Panc1 (cell line): ENCODE data around the gene GRID1. TPM values are rescaled to one million over a fixed set of nuclear protein-coding genes. Genes with fewer than 3 reads are reported as not detected.

Experiments used
- ATAC-seq: fragments of 200-7000 bp; cut with Tn5 transposase; 2 replicates; pipeline ENCODE4 v1.9.1; 2020; ENCODE audit warnings: mild to moderate bottlenecking, moderate library complexity
- BruUV-seq: library from RNA; stranded (reverse); fragments of 400-500 nt; replicated peaks from 2 replicates; lab custom pipeline; 2021; lab: Mats Ljungman, UMichigan
- CTCF ChIA-PET: fragments of 300-600 bp; sonication (Branson Sonifier 250); formaldehyde crosslinking; loops from one replicate; lab custom pipeline; 2022; ENCODE audit warnings: antibody characterized with exemption; lab: Charles Lee
- POLR2A ChIA-PET: fragments of 300-600 bp; sonication (Branson Sonifier 250); formaldehyde crosslinking; loops from one replicate; lab custom pipeline; 2022; ENCODE audit warnings: antibody characterized with exemption; lab: Charles Lee
- DNase-seq: peaks from one replicate; pipeline ENCODE4 v3.0.0-alpha.2; 2010; ENCODE audit warnings: low read depth, low spot score
- H3K27ac ChIP-seq: 2 replicates; pipeline ENCODE4 v1.5.1; 2011; ENCODE audit warnings: mild to moderate bottlenecking, low read length, inconsistent platforms
- H3K27me3 ChIP-seq: fragments of 200-500 bp; sonication (Bioruptor generic); 2 replicates; pipeline ENCODE4 v1.6.0; 2014; ENCODE audit warnings: low read length, inconsistent platforms; ENCODE audit not compliant: control insufficient read depth, insufficient read depth
- H3K36me3 ChIP-seq: fragments of 200-500 bp; sonication (Bioruptor generic); 2 replicates; pipeline ENCODE4 v1.5.1; 2014; ENCODE audit warnings: inconsistent platforms, mild to moderate bottlenecking, low read length, moderate library complexity; ENCODE audit not compliant: control insufficient read depth, insufficient read depth
- H3K4me1 ChIP-seq: 2 replicates; pipeline ENCODE4 v1.5.1; 2011; ENCODE audit warnings: inconsistent platforms, mild to moderate bottlenecking, low read length, moderate library complexity; ENCODE audit not compliant: control insufficient read depth, insufficient read depth
- H3K4me3 ChIP-seq, 2 experiments: 2 replicates each; pipeline ENCODE4 v1.5.1; 2011 to 2012; ENCODE audit warnings: low read depth in 2 of 2, low read length in 2 of 2, mild to moderate bottlenecking in 2 of 2, inconsistent platforms in 1 of 2, moderate library complexity in 1 of 2
- H3K9me3 ChIP-seq: fragments of 200-500 bp; sonication (Bioruptor generic); 2 replicates; pipeline ENCODE4 v1.5.1; 2014; ENCODE audit warnings: low read depth, mild to moderate bottlenecking, inconsistent platforms, low read length, moderate library complexity; ENCODE audit not compliant: control insufficient read depth, insufficient read depth
- CTCF ChIP-seq: fragments of 450-650 bp; IDR thresholded peaks from 2 replicates; pipeline ENCODE4 v1.5.1; 2017; ENCODE audit warnings: mild to moderate bottlenecking
- POLR2AphosphoS5 ChIP-seq: IDR thresholded peaks from 2 replicates; pipeline ENCODE4 v1.6.1; 2012; ENCODE audit warnings: mild to moderate bottlenecking, low read depth, low read length, moderate library complexity
- REST ChIP-seq, 2 experiments: IDR thresholded peaks; 2 replicates each; pipeline ENCODE4 v1.6.1; 2011 to 2012; ENCODE audit warnings: low read depth in 2 of 2, control low read depth in 1 of 2, low read length in 1 of 2, mild to moderate bottlenecking in 1 of 2, moderate library complexity in 1 of 2; ENCODE audit not compliant: insufficient read depth in 1 of 2
- SIN3A ChIP-seq: IDR thresholded peaks from 2 replicates; pipeline ENCODE4 v1.6.1; 2012; ENCODE audit warnings: low read depth, mild to moderate bottlenecking, low read length, moderate library complexity, borderline replicate concordance; ENCODE audit not compliant: insufficient read depth
- TCF7L2 ChIP-seq: IDR thresholded peaks from 2 replicates; pipeline ENCODE4 v1.6.1; 2011; ENCODE audit warnings: mild to moderate bottlenecking, low read depth, low read length, inconsistent platforms
- in situ Hi-C: cut with HindIII; loops from 2 replicates; pipeline ENCODE4 v1.10.0; 2016; ENCODE audit warnings: low sequenced_read_pairs, low pct_unique_long_range_greater_than_20kb
- intact Hi-C: fragments of 100-400 bp; cut with micrococcal nuclease; formaldehyde crosslinking; loops from one replicate; pipeline ENCODE4 v1.10.0; 2022; ENCODE audit not compliant: unreplicated experiment
- total RNA-seq: library from RNA; stranded (reverse); gene quantifications from one replicate; pipeline ENCODE4 v1.2.1, GENCODE V29; 2021; ENCODE audit not compliant: unreplicated experiment

GRID1 gene
- total RNA-seq, 1 experiment from 2014 or later, result 2.3 TPM

- ATAC-seq (no peak), DNase-seq (no peak)
- Histone ChIP-seq H3K4me3 (no peak overlapping the region), H3K27me3 (no peaks in the 10 kb centered on the region), H3K27ac (no peak overlapping the region), H3K36me3 (no peaks in the 10 kb centered on the region), H3K4me1 (no peaks in the 10 kb centered on the region), H3K9me3 (no peaks in the 10 kb centered on the region)
- intact Hi-C loops, result no loop called here
- ChIA-PET POLR2A (no interaction called here), CTCF (no interaction called here)
- in situ Hi-C loops, result no loop called here
- no TSS peak for BruUV-seq
- TF ChIP-seq SIN3A, result no peak
- TF ChIP-seq CTCF, result no peak
- no peak for TF ChIP-seq POLR2AphosphoS5
- no peak for TF ChIP-seq REST (IDR thresholded peaks at IDR 0.05; ENCODE audit: insufficient read depth in 1 of 2, low read depth in 2 of 2, low read length in 1 of 2)
- TF ChIP-seq TCF7L2, result no peak
Measured at GRCh38 chr10:86411852-86412560, 45.4 kb upstream of the GRID1 start.

GRCh38 chr10:86411281-86411841, 44.8 kb upstream of the GRID1 start:
- Histone ChIP-seq H3K36me3 (no peaks in the 10 kb centered on the region), H3K9me3 (no peaks in the 10 kb centered on the region), H3K27me3 (no peaks in the 10 kb centered on the region), H3K4me1 (no peaks in the 10 kb centered on the region), H3K27ac (no peak overlapping the region), H3K4me3 (no peak overlapping the region)
- intact Hi-C loops, result no loop called here
- no peak for DNase-seq
- CTCF ChIA-PET, result interaction anchor here (0.5 kb wide), 1 partner anchor 288 kb away, joined by 17 read pairs; no protein-coding TSS in a partner anchor
- ATAC-seq, result no peak
- TF ChIP-seq SIN3A (no peak), CTCF (no peak), REST (IDR thresholded peaks at IDR 0.05; ENCODE audit: insufficient read depth in 1 of 2, low read depth in 2 of 2, low read length in 1 of 2) (no peak), POLR2AphosphoS5 (no peak), TCF7L2 (no peak)
- in situ Hi-C loops, result no loop called here
- POLR2A ChIA-PET, result interaction anchor here (0.6 kb wide), 1 partner anchor 677 kb away, joined by 3 read pairs; no protein-coding TSS in a partner anchor
- no TSS peak for BruUV-seq
